H9 (cell line): ENCODE measurements around the gene PARM1. TPM values are rescaled to one million over a fixed set of nuclear protein-coding genes. Genes with fewer than 3 reads are reported as not detected.

Experiments used
- DNase-seq: peaks from one replicate; pipeline ENCODE4 v3.0.0-alpha.2; 2017
- H2AFZ ChIP-seq: one replicate; pipeline ENCODE4 v1.6.1; 2013; ENCODE audit warnings: mild to moderate bottlenecking, low read length, control low read depth, moderate library complexity
- H2AK5ac ChIP-seq: 2 replicates; pipeline ENCODE4 v1.6.1; 2013; ENCODE audit warnings: low read length, control low read depth, mixed read lengths; ENCODE audit not compliant: insufficient read length
- H2BK120ac ChIP-seq: one replicate; pipeline ENCODE4 v1.6.1; 2013; ENCODE audit warnings: low read depth, mild to moderate bottlenecking, low read length, control low read depth, inconsistent platforms; ENCODE audit not compliant: poor library complexity, severe bottlenecking
- H2BK12ac ChIP-seq: 2 replicates; pipeline ENCODE4 v1.6.1; 2013; ENCODE audit warnings: low read length, control low read depth, mixed read lengths, low read depth; ENCODE audit not compliant: insufficient read length
- H2BK15ac ChIP-seq: 2 replicates; pipeline ENCODE4 v1.6.1; 2013; ENCODE audit warnings: low read depth, low read length, control low read depth
- H2BK20ac ChIP-seq: one replicate; pipeline ENCODE4 v1.6.1; 2013; ENCODE audit warnings: low read depth, mild to moderate bottlenecking, low read length, control low read depth, inconsistent platforms; ENCODE audit not compliant: poor library complexity, severe bottlenecking
- H2BK5ac ChIP-seq: 2 replicates; pipeline ENCODE4 v1.6.1; 2013; ENCODE audit warnings: low read length, control low read depth, mixed read lengths; ENCODE audit not compliant: insufficient read length
- H3K14ac ChIP-seq: 2 replicates; pipeline ENCODE4 v1.6.1; 2013; ENCODE audit warnings: low read length, control low read depth; ENCODE audit not compliant: insufficient read depth
- H3K18ac ChIP-seq: 2 replicates; pipeline ENCODE4 v1.6.1; 2013; ENCODE audit warnings: low read depth, mild to moderate bottlenecking, mixed read lengths, low read length, control low read depth; ENCODE audit not compliant: insufficient read length
- H3K23ac ChIP-seq: 2 replicates; pipeline ENCODE4 v1.6.1; 2013; ENCODE audit warnings: low read length, control low read depth, mixed read lengths, low read depth; ENCODE audit not compliant: insufficient read length
- H3K23me2 ChIP-seq: 2 replicates; pipeline ENCODE4 v1.6.1; 2013; ENCODE audit warnings: low read depth, mild to moderate bottlenecking, mixed read lengths, low read length, control low read depth; ENCODE audit not compliant: insufficient read length, poor library complexity, severe bottlenecking
- H3K27ac ChIP-seq: 2 replicates; pipeline ENCODE4 v1.5.1; 2013; ENCODE audit warnings: low read length, control low read depth, mixed read lengths, low read depth; ENCODE audit not compliant: insufficient read length
- H3K27me3 ChIP-seq: 2 replicates; pipeline ENCODE4 v1.6.1; 2013; ENCODE audit warnings: low read length, control low read depth, inconsistent platforms; ENCODE audit not compliant: insufficient read depth
- H3K4ac ChIP-seq: 2 replicates; pipeline ENCODE4 v1.6.1; 2013; ENCODE audit warnings: low read depth, mild to moderate bottlenecking, control low read depth, inconsistent platforms, low read length, moderate library complexity
- H3K4me1 ChIP-seq: 2 replicates; pipeline ENCODE4 v1.6.1; 2013; ENCODE audit warnings: low read length, control low read depth, inconsistent platforms; ENCODE audit not compliant: insufficient read depth
- H3K4me2 ChIP-seq: 2 replicates; pipeline ENCODE4 v1.6.1; 2013; ENCODE audit warnings: low read length, control low read depth, mixed read lengths; ENCODE audit not compliant: insufficient read length, insufficient read depth
- H3K56ac ChIP-seq: 2 replicates; pipeline ENCODE4 v1.6.1; 2013; ENCODE audit warnings: low read depth, mild to moderate bottlenecking, mixed read lengths, low read length, control low read depth; ENCODE audit not compliant: insufficient read length
- H3K79me1 ChIP-seq: 2 replicates; pipeline ENCODE4 v1.6.1; 2013; ENCODE audit warnings: low read depth, mild to moderate bottlenecking, moderate library complexity, low read length, control low read depth, inconsistent platforms; ENCODE audit not compliant: insufficient read depth, poor library complexity, severe bottlenecking
- H3K79me2 ChIP-seq: 2 replicates; pipeline ENCODE4 v1.6.1; 2013; ENCODE audit warnings: low read length, control low read depth, inconsistent platforms; ENCODE audit not compliant: insufficient read depth
- H3K9ac ChIP-seq: 2 replicates; pipeline ENCODE4 v1.6.1; 2013; ENCODE audit warnings: low read length, control low read depth, mixed read lengths; ENCODE audit not compliant: insufficient read length; ENCODE audit errors: extremely low read depth
- H3K9me3 ChIP-seq: one replicate; pipeline ENCODE4 v1.6.1; 2013; ENCODE audit warnings: low read depth, low read length, inconsistent platforms; ENCODE audit not compliant: control insufficient read depth
- H3T11ph ChIP-seq: one replicate; pipeline ENCODE4 v1.6.1; 2013; ENCODE audit warnings: mild to moderate bottlenecking, low read length, control low read depth, inconsistent platforms
- H4K20me1 ChIP-seq: one replicate; pipeline ENCODE4 v1.6.1; 2013; ENCODE audit not compliant: control insufficient read depth, insufficient read length, insufficient read depth
- H4K5ac ChIP-seq: 2 replicates; pipeline ENCODE4 v1.6.1; 2013; ENCODE audit warnings: low read depth, mild to moderate bottlenecking, mixed read lengths, low read length, control low read depth; ENCODE audit not compliant: insufficient read length
- H4K8ac ChIP-seq: replicated peaks from 2 replicates; pipeline ENCODE4 v1.6.1; 2013; ENCODE audit warnings: low read length, control low read depth, mixed read lengths, low read depth; ENCODE audit not compliant: insufficient read length
- H4K91ac ChIP-seq: 2 replicates; pipeline ENCODE4 v1.6.1; 2013; ENCODE audit warnings: low read depth, mild to moderate bottlenecking, moderate library complexity, mixed read lengths, low read length, control low read depth; ENCODE audit not compliant: insufficient read length
- H3K27ac Mint-ChIP-seq, 3 experiments: 2 replicates in 2 of 3; 3 replicates in 1 of 3; pipeline ENCODE4 v1.8.0; 2020 to 2021; ENCODE audit warnings: mixed read lengths in 3 of 3, mild to moderate bottlenecking in 1 of 3, moderate library complexity in 1 of 3
- H3K27me3 Mint-ChIP-seq: 2 replicates; pipeline ENCODE4 v1.8.0; 2021; ENCODE audit warnings: low read depth, mild to moderate bottlenecking, moderate library complexity, mixed read lengths
- H3K36me3 Mint-ChIP-seq, 3 experiments: 2 replicates in 2 of 3; 3 replicates in 1 of 3; pipeline ENCODE4 v1.8.0; 2020 to 2021; ENCODE audit warnings: low read depth in 3 of 3, mixed read lengths in 3 of 3; ENCODE audit not compliant: insufficient read depth in 1 of 3
- H3K4me1 Mint-ChIP-seq, 2 experiments: 2 replicates each; pipeline ENCODE4 v1.8.0; 2020; ENCODE audit warnings: mixed read lengths in 2 of 2
- H3K4me3 Mint-ChIP-seq, 2 experiments: 2 replicates in 1 of 2; 3 replicates in 1 of 2; pipeline ENCODE4 v1.8.0; 2020 to 2021; ENCODE audit warnings: mild to moderate bottlenecking in 2 of 2, mixed read lengths in 2 of 2, moderate library complexity in 1 of 2
- H3K9me3 Mint-ChIP-seq, 2 experiments: 2 replicates in 1 of 2; 3 replicates in 1 of 2; pipeline ENCODE4 v1.8.0; 2020; ENCODE audit warnings: mild to moderate bottlenecking in 2 of 2, mixed read lengths in 2 of 2, moderate library complexity in 1 of 2
- CTCF ChIP-seq: fragments of 200-600 bp; sonication (generic); conservative IDR thresholded peaks from 3 replicates; pipeline ENCODE4 v1.8.0; 2021; ENCODE audit warnings: antibody characterized with exemption, mild to moderate bottlenecking
- total RNA-seq: library from RNA; stranded (reverse); gene quantifications from 2 replicates; pipeline ENCODE4 v1.2.1, GENCODE V29; 2021

The PARM1 gene
- total RNA-seq, 1 experiment from 2014 or later: 2.0 TPM

DNA sequence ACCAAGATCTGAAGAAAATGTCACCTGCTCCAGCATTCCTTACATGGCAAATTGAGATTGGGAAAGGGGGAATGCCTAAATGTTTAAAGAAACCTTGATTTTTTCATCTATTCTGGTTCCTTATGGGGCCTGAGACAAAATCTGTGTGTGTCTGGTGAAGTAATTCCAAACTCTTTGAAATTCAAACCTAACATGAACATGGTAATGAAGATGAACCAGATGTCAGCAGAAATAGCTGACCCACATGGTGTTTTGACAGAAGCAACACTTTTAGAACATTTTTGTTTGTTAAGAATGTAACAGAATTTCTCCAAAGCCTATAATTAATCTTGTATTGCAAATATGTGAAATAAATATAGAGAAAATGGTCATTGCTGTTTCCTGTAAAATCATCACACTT, 133.0 kb downstream of the PARM1 start:
- Mint-ChIP-seq H3K4me1 (0 out of 4 replicates have a peak, but pooled peaks cover 0 to 2% of the 10 kb centered on the region in 2 experiments), H3K9me3 (no peaks in the 10 kb centered on the region), H3K27ac (no peak overlapping the region), H3K36me3 (no peaks in the 10 kb centered on the region), H3K27me3 (no peaks in the 10 kb centered on the region), H3K4me3 (no peak overlapping the region)
- Histone ChIP-seq H4K8ac (no peak overlapping the region), H3K4me2 (no peak overlapping the region), H2AFZ (no peak overlapping the region), H3K18ac (no peak overlapping the region), H2BK12ac (no peak overlapping the region), H2BK120ac (no peak overlapping the region), H3K4me1 (no peaks in the 10 kb centered on the region), H4K91ac (no peak overlapping the region), H3K27ac (no peak overlapping the region), H3K9ac (no peak overlapping the region), H3K23ac (no peak overlapping the region), H4K5ac (no peak overlapping the region), H3K23me2 (no peaks in the 10 kb centered on the region), H2BK15ac (no peak overlapping the region), H3K79me2 (no peaks in the 10 kb centered on the region), H3K27me3 (no peaks in the 10 kb centered on the region), H2BK5ac (no peak overlapping the region), H2BK20ac (no peak overlapping the region), H3K79me1 (no peaks in the 10 kb centered on the region), H3T11ph (no peak overlapping the region), H3K4ac (no peak overlapping the region), H3K14ac (no peak overlapping the region), H3K9me3 (no peaks in the 10 kb centered on the region), H4K20me1 (no peaks in the 10 kb centered on the region), H2AK5ac (no peak overlapping the region), H3K56ac (no peak overlapping the region)
- DNase-seq: no peak
- TF ChIP-seq CTCF: no peak
